ENCODE measurements around the gene POLR3C.
"Not testable (repeated sequence)": the region's sequence is repeated elsewhere in the genome, so short reads cannot be mapped to it uniquely, and the experiment has no call there.

POLR3C gene, protein sequence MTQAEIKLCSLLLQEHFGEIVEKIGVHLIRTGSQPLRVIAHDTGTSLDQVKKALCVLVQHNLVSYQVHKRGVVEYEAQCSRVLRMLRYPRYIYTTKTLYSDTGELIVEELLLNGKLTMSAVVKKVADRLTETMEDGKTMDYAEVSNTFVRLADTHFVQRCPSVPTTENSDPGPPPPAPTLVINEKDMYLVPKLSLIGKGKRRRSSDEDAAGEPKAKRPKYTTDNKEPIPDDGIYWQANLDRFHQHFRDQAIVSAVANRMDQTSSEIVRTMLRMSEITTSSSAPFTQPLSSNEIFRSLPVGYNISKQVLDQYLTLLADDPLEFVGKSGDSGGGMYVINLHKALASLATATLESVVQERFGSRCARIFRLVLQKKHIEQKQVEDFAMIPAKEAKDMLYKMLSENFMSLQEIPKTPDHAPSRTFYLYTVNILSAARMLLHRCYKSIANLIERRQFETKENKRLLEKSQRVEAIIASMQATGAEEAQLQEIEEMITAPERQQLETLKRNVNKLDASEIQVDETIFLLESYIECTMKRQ

DNA sequence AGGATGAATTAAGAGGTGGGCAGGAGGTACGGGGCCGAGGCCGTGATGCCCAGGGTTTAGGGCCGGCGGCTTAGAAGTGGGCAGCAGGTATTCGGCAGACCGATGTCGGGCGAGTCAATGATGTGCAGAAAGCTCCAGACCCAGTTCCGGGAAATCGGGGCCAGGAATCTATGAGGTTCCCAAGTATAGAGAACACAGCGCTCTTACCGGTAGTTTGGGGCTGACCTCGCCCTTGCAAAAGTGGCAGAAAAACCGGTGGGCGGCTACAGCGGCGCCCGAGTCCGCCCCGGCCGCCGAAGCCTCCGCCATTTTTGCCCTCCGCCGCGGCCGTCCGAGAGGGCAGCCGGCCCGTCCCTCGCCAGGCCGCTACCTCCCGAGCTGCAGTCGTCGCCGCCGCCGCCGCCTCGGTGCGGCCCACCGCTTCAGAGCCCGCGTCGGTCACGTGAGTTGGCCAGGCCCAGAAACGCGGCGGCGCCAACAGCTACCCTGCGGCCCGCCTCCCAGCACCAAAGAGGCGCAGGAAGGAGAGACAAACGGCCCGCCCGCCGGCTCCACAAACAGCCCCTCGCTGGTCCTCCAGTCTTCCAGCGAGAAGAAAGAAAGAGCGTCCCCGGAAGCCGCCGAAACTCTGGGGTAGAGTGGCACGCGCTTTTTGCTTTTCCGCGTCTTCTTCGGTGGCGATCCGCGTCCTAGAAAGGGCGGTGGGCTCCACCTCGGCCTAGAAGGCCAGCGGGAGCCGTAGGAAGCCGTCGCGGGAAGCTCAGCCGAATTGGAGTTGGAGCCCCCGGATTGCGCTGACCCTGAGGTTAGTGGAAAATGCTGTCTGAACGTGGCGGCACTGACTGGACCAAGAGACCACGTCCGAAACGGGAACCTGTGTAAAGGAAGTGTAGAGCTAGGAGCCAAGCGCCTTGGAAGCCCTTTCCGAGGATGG lies at the start of gene POLR3C, which contains the start of gene RNF115:
TSS of gene POLR3C (plus strand) at position 636 of the 934 bp plus-strand sequence. CDS start 1,577 bp downstream, outside the sequence.
TSS of gene RNF115 (minus strand) at position 531 of the 934 bp plus-strand sequence. CDS start at position 309, 222 bp downstream.
- peak; percentile 82 for DNase-seq (ENCODE audit: low read depth in 2 of 2)

DNA sequence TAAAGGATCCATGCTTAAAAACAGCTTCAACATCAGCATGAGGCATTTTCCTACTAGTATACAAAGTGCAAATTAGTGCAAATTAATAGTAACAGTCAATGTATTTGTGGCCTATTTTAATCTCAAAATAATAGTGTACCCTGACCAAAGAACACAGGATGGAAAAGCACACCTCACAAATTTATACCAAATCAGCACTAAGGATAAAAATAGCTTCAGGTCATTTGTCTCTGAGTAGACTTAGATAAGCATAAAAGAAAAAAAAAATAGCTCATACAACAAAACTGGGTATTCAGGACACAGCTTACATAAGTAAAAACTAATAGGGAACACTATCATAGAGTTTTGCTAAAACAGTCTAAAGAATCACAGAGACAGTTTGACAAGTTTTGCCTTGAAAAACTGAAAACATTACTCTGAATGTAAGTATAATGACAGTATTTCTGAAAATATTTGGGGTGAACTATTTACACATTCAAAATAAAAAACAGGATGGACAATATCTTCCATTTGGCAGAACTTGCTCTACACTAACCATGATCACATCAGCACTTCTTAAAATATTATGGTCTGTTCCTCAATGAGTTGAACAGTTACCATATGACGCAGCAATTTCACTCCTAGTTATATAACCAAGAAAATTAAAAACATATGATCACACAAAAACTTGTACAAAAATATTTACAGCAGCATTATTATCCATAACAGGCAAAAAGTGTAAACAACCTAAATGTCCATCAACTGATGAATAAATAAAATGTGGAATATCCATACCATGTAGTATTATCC lies 46.4 kb upstream of the POLR3C start:
- DNase-seq (ENCODE audit: low read depth in 2 of 2) = no peak

DNA sequence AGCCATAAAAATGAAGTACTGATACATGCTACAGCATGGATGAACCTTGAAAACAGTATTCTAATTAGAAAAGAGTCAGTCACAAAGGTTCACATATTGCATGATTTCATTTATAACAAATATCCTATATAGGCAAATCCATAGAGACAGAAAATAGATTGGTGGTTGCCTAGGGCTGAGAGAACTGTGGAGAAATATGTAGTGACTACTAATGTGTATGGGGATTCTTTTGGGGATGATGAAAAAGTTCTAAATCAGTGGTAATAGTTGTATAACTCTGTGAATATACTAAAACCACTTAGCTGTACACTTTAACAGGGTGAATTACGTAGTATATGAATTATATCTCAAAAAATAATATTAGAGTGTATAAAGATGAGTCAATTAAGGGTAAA lies 45.9 kb upstream of the POLR3C start:
- no peak for DNase-seq (ENCODE audit: low read depth in 2 of 2)

DNA sequence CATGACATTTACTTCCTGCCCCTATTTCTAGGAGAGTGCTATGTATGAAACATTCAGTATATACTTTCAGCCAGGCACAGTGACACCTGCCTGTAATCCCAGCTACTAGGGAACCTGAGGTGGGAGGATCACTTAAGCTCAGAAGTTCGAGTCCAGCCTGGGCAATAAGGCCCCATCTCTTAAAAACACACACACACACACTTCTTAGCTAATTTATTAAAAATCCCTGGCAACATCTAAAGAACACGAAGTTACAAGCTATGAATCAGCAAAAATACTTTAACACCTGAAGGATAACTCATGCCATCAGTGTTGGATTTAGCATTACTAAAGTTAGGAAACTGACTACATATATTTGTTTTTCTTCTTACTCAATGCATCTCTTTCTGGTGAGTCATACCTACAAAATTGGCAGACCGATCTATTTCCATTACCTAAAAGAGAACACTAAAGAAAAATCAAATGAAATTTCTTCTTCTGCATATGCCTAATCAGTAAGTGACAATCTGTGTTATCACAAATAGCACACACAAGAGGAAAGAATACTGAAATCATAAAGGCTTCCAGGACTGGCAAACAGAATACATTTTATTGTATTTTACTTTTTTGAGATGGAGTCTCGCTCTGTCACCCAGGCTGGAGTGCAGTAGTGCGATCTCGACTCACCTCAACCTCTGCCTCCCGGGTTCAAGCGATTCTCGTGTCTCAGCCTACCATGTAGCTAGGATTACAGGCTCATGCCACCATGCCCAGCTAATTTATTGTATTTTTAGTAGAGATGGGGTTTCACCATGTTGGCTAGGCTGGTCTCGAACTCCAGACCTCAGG lies 41.5 kb upstream of the POLR3C start:
- DNase-seq (ENCODE audit: low read depth in 2 of 2) = peak; percentile 81 to 82

DNA sequence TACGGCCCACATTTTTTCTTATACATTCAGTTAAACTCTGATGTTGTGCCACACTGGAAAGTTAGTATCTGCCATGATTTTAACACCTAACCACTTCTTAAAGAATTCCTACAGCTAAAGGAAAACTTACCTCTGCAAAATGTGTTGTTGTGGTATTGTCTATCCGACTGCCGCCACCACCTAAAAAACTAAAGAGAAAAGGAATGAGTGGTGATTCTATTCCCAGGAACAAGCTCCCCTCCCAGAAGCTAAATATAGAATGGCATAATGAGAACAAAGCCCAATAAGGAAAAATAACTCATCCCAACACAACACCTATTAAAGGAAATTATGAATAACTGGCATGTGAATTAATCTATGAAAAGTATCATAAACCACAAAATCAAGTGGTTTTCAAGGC lies 39.6 kb upstream of the POLR3C start:
- no peak for DNase-seq (ENCODE audit: low read depth in 2 of 2)

- no peak for DNase-seq (ENCODE audit: low read depth in 2 of 2)
These were observed 38.5 kb upstream of the POLR3C start for GRCh38 chr1:145785547-145785946.

- DNase-seq (ENCODE audit: low read depth in 2 of 2) = no peak
These were observed 37.7 kb upstream of the POLR3C start for GRCh38 chr1:145786271-145786670.

DNA sequence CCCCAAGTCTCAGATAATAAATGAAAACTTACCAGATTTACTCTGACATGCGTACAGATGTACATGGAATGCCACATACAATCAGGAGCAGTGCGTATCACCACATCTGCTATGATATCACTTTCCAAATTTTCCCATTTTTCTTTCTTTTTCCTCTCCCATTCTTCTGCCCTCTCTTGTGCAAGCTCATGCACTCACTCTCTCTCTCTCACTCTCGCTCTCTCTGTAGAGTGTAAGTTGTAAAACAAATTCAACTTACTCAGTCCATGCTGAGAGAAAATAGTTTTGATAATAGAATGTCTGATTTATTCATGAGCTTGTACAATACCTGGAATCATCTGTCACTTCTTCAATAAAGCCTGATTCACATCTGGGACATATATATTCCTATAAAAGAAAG lies 35.4 kb upstream of the POLR3C start:
- DNase-seq (ENCODE audit: low read depth in 2 of 2) = no peak

GRCh38 chr1:145791860-145792259 lies 32.1 kb upstream of the POLR3C start:
- not testable (repeated sequence) for DNase-seq (ENCODE audit: low read depth in 2 of 2)

GRCh38 chr1:145792484-145792883 lies 31.5 kb upstream of the POLR3C start:
- no peak for DNase-seq (ENCODE audit: low read depth in 2 of 2)

DNA sequence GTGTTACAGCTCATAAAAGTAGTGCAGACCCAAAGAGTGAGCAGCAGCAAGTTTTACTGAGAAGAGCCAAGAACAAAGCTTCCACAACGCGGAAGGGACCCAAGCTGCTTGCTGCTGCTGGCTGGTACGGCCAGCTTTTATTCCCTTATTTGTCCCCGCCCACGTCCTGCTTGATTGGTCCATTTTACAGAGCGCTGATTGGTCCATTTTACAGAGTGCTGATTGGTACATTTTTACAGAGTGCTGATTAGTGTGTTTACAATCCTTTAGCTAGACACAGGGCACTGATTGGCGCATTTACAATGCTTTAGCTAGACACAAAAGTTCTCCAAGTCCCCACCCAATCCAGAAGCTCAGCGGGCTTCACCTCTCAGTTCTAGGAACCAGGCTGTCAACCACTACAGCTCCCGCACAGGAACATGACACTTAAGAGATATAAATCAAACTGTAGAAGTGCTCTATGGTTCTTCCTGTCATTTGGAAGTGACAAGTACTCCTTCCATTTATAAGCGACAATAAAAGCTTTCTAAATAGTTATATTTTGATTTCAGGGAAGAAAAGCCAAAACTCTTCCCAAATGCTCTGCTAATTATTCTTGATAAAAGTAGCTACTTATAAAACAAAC lies 28.6 kb upstream of the POLR3C start:
- no peak for DNase-seq (ENCODE audit: low read depth in 2 of 2)

DNA sequence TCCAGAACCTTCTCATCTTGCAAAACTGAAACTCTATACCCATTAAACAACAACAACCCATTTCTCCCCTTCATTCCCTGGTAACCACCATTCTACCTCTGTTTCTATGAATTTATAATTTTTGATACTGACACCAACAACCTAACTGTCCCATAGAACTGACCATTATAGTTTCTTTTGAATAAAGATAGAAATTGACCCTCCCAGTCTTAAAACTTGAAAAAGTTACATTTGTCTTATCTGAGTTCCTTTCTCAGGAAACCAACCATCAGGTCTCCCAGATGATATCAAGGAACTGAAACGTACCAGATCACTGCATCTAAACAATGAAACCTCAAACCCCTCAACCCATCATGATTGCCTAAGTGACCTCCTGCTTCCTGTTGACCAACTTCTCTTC lies 27.2 kb upstream of the POLR3C start:
- DNase-seq (ENCODE audit: low read depth in 2 of 2) = no peak

DNA sequence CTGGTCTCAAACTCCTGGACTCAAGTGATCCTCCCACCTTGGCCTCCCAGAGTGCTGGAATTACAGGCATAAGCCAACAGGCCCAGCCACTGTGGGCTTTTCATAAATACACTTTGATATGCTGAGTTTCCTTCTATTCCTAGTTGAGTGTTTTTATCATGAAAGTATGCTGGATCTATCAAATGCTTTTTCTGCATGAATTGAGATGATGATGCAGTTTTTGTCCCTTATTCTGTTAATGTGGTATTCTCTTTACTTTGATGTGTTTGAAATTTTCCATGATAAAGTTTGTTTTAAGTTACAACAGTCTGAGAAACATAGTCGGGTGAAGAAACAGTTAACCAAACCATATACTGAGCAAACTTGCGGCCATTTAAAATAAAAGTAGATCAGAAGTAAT lies 24.2 kb upstream of the POLR3C start:
- no peak for DNase-seq (ENCODE audit: low read depth in 2 of 2)

DNA sequence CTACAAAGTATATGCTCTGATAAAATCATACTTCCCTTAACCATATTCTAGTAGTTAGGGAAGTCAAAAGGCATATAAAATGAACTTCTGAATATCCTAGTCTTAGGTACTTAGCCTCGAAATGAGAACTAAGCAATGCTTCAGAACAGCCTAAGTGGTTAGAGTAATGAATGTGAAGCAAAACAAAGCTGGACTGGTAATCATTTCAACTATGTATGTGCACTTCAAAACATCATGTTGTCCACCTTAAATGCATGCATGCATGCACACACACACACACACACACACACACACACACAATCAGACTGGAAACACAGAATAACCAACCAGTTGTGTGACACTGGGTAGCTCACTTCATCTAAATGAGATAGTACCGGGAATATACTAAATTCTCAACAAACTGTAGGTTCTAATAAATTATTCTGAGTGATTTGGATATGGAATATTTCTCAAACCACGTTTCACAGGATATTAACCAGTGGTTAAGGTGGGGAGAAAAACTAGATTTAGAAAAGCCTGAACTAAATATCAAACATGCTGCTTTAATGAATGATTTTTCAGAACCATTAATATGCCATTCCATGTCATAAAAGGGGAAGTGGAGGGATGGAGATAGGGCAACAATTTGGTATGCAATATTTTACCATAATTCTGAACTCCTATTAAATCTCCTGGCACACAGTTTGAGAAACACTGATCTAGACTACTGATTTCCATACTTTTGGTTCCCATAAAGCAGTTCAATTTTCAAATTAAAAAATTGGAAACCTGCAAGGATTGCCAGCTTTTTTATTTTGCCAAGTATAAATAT lies 19.6 kb upstream of the POLR3C start:
- no peak for DNase-seq (ENCODE audit: low read depth in 2 of 2)

DNA sequence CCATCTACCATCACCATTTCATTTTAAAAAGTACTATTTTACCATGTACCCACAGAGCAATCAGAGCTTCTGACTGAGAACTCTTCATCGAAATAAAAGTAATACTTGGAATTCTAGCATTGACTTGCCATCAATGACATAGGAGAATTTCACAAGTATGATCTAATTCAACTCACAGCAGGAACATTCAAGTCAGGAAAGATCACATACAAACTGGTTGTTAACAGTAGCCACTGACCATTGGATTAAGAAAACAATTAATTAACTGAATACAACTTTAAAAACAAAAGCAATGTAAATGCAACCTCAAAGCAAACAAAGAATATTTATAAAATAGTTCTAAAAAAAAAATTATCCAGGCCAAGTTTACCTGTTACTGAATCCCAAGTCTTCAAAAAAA lies 18.9 kb upstream of the POLR3C start:
- DNase-seq (ENCODE audit: low read depth in 2 of 2) = no peak

- DNase-seq (ENCODE audit: low read depth in 2 of 2) = no peak
These were observed 17.6 kb upstream of the POLR3C start for GRCh38 chr1:145806408-145806807.

- DNase-seq (ENCODE audit: low read depth in 2 of 2) = no peak
These were observed 17.2 kb upstream of the POLR3C start for GRCh38 chr1:145806844-145807243.

- not testable (repeated sequence) for DNase-seq (ENCODE audit: low read depth in 2 of 2)
These were observed 10.8 kb upstream of the POLR3C start for GRCh38 chr1:145812977-145813810.
